GM12872 (cell line): ENCODE measurements around the gene BCHE.

Experiments
- TF ChIP-seq, protein P1 (sequence below): IDR thresholded peaks from 3 replicates; pipeline ENCODE4 v1.5.1; 2011; ENCODE audit warnings: low read depth, mild to moderate bottlenecking, low read length, moderate library complexity; ENCODE audit not compliant: insufficient read depth

BCHE gene

DNA sequence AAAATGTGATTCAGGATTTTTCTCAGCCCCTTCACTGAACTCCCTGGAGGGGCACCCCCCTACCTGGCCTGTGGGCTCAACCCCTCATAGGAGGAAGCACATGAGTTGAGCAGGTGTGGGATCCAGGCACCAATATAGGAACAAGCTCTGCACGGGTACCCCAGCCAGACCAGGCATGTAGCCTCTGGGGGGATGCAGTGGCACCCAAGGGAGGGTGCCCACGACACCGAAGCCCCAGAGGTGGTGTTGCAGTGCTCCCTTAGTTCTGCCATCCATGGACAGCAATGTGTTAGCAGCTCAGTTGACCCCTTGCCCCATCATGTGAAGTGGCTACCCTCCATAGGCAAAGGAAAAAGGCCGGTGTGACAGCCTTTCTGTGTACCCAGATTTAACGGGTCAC, 30.9 kb upstream of the BCHE start:
- TF ChIP-seq, protein P1, sequence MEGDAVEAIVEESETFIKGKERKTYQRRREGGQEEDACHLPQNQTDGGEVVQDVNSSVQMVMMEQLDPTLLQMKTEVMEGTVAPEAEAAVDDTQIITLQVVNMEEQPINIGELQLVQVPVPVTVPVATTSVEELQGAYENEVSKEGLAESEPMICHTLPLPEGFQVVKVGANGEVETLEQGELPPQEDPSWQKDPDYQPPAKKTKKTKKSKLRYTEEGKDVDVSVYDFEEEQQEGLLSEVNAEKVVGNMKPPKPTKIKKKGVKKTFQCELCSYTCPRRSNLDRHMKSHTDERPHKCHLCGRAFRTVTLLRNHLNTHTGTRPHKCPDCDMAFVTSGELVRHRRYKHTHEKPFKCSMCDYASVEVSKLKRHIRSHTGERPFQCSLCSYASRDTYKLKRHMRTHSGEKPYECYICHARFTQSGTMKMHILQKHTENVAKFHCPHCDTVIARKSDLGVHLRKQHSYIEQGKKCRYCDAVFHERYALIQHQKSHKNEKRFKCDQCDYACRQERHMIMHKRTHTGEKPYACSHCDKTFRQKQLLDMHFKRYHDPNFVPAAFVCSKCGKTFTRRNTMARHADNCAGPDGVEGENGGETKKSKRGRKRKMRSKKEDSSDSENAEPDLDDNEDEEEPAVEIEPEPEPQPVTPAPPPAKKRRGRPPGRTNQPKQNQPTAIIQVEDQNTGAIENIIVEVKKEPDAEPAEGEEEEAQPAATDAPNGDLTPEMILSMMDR: no peak

- TF ChIP-seq, protein P1: no peak
Observed at GRCh38 chr3:165859061-165859460, 21.8 kb upstream of the BCHE start.

- TF ChIP-seq, protein P1: no peak
Observed at GRCh38 chr3:165855581-165855980, 18.4 kb upstream of the BCHE start.

GRCh38 chr3:165854696-165855095, 17.5 kb upstream of the BCHE start:
- TF ChIP-seq, protein P1: peak; percentile 48

DNA sequence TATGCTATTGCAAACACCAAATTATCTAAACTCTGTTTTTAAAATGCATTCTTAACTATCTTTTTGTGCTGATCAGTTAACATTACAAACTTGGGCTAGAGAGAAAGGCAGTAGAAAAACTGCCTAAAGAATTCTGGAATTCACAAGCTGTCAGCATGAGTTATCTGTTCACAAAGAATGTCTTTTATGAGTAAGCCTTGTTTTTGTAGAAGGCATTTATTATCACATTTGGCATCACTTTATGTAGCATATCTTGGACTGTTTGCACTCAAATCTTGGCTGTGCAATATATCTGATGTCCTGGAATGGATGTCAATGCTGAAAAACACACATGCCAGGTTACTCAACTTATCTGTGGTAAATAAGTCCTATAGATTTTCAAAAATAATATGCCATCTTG, 15.5 kb upstream of the BCHE start:
- TF ChIP-seq, protein P1: no peak

DNA sequence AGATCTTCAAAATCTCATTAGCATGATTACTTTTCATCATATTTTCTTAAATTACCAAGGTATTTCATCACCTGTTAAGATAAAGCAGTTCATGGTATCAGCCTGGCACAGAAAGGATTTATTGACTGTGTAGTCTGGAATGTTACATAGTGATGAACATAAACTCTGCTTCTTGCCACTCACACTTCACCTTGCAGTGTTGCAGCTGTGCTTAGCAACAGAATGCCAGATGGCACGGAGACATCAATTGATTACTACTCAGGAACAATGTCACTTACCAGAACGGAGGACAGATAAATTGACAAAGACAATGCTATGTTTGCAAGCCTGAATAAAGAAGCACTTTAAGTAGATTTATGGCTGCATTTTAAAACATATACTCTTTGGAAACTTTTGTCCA, 15.0 kb upstream of the BCHE start:
- TF ChIP-seq, protein P1: no peak

DNA sequence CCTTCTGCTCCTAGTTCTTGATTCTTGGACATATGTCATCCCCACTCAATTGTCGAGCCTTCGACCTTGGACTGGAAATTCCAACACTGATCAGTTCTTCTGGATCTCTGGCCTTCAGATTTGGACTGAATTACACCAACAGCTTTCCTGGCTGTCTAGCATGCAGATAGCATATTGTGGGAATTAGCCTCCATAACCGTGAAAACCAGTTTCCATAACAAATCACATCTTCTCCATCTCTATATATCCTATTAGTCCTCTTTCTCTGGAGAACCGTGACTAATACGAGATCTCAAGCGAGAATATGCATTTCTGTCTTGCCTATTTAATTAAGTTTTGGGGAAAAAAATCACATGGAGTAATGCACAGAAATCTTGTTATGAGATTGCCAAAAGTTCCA, 8.8 kb upstream of the BCHE start:
- TF ChIP-seq, protein P1: no peak
